H9 (cell line): ENCODE data around the gene PPP1R12A. TPM values are rescaled to one million over a fixed set of nuclear protein-coding genes. Genes with fewer than 3 reads are reported as not detected.

ENCODE experiments used
- DNase-seq: peaks from one replicate; pipeline ENCODE4 v3.0.0-alpha.2; 2017
- H2AFZ ChIP-seq: one replicate; pipeline ENCODE4 v1.6.1; 2013; ENCODE audit warnings: mild to moderate bottlenecking, low read length, control low read depth, moderate library complexity
- H2AK5ac ChIP-seq: 2 replicates; pipeline ENCODE4 v1.6.1; 2013; ENCODE audit warnings: low read length, control low read depth, mixed read lengths; ENCODE audit not compliant: insufficient read length
- H2BK120ac ChIP-seq: one replicate; pipeline ENCODE4 v1.6.1; 2013; ENCODE audit warnings: low read depth, mild to moderate bottlenecking, low read length, control low read depth, inconsistent platforms; ENCODE audit not compliant: poor library complexity, severe bottlenecking
- H2BK12ac ChIP-seq: 2 replicates; pipeline ENCODE4 v1.6.1; 2013; ENCODE audit warnings: low read length, control low read depth, mixed read lengths, low read depth; ENCODE audit not compliant: insufficient read length
- H2BK15ac ChIP-seq: 2 replicates; pipeline ENCODE4 v1.6.1; 2013; ENCODE audit warnings: low read depth, low read length, control low read depth
- H2BK20ac ChIP-seq: one replicate; pipeline ENCODE4 v1.6.1; 2013; ENCODE audit warnings: low read depth, mild to moderate bottlenecking, low read length, control low read depth, inconsistent platforms; ENCODE audit not compliant: poor library complexity, severe bottlenecking
- H2BK5ac ChIP-seq: 2 replicates; pipeline ENCODE4 v1.6.1; 2013; ENCODE audit warnings: low read length, control low read depth, mixed read lengths; ENCODE audit not compliant: insufficient read length
- H3K14ac ChIP-seq: 2 replicates; pipeline ENCODE4 v1.6.1; 2013; ENCODE audit warnings: low read length, control low read depth; ENCODE audit not compliant: insufficient read depth
- H3K18ac ChIP-seq: 2 replicates; pipeline ENCODE4 v1.6.1; 2013; ENCODE audit warnings: low read depth, mild to moderate bottlenecking, mixed read lengths, low read length, control low read depth; ENCODE audit not compliant: insufficient read length
- H3K23ac ChIP-seq: 2 replicates; pipeline ENCODE4 v1.6.1; 2013; ENCODE audit warnings: low read length, control low read depth, mixed read lengths, low read depth; ENCODE audit not compliant: insufficient read length
- H3K23me2 ChIP-seq: 2 replicates; pipeline ENCODE4 v1.6.1; 2013; ENCODE audit warnings: low read depth, mild to moderate bottlenecking, mixed read lengths, low read length, control low read depth; ENCODE audit not compliant: insufficient read length, poor library complexity, severe bottlenecking
- H3K27ac ChIP-seq: 2 replicates; pipeline ENCODE4 v1.5.1; 2013; ENCODE audit warnings: low read length, control low read depth, mixed read lengths, low read depth; ENCODE audit not compliant: insufficient read length
- H3K27me3 ChIP-seq: 2 replicates; pipeline ENCODE4 v1.6.1; 2013; ENCODE audit warnings: low read length, control low read depth, inconsistent platforms; ENCODE audit not compliant: insufficient read depth
- H3K4ac ChIP-seq: 2 replicates; pipeline ENCODE4 v1.6.1; 2013; ENCODE audit warnings: low read depth, mild to moderate bottlenecking, control low read depth, inconsistent platforms, low read length, moderate library complexity
- H3K4me1 ChIP-seq: 2 replicates; pipeline ENCODE4 v1.6.1; 2013; ENCODE audit warnings: low read length, control low read depth, inconsistent platforms; ENCODE audit not compliant: insufficient read depth
- H3K4me2 ChIP-seq: 2 replicates; pipeline ENCODE4 v1.6.1; 2013; ENCODE audit warnings: low read length, control low read depth, mixed read lengths; ENCODE audit not compliant: insufficient read length, insufficient read depth
- H3K56ac ChIP-seq: 2 replicates; pipeline ENCODE4 v1.6.1; 2013; ENCODE audit warnings: low read depth, mild to moderate bottlenecking, mixed read lengths, low read length, control low read depth; ENCODE audit not compliant: insufficient read length
- H3K79me1 ChIP-seq: 2 replicates; pipeline ENCODE4 v1.6.1; 2013; ENCODE audit warnings: low read depth, mild to moderate bottlenecking, moderate library complexity, low read length, control low read depth, inconsistent platforms; ENCODE audit not compliant: insufficient read depth, poor library complexity, severe bottlenecking
- H3K79me2 ChIP-seq: 2 replicates; pipeline ENCODE4 v1.6.1; 2013; ENCODE audit warnings: low read length, control low read depth, inconsistent platforms; ENCODE audit not compliant: insufficient read depth
- H3K9ac ChIP-seq: 2 replicates; pipeline ENCODE4 v1.6.1; 2013; ENCODE audit warnings: low read length, control low read depth, mixed read lengths; ENCODE audit not compliant: insufficient read length; ENCODE audit errors: extremely low read depth
- H3K9me3 ChIP-seq: one replicate; pipeline ENCODE4 v1.6.1; 2013; ENCODE audit warnings: low read depth, low read length, inconsistent platforms; ENCODE audit not compliant: control insufficient read depth
- H3T11ph ChIP-seq: one replicate; pipeline ENCODE4 v1.6.1; 2013; ENCODE audit warnings: mild to moderate bottlenecking, low read length, control low read depth, inconsistent platforms
- H4K20me1 ChIP-seq: one replicate; pipeline ENCODE4 v1.6.1; 2013; ENCODE audit not compliant: control insufficient read depth, insufficient read length, insufficient read depth
- H4K5ac ChIP-seq: 2 replicates; pipeline ENCODE4 v1.6.1; 2013; ENCODE audit warnings: low read depth, mild to moderate bottlenecking, mixed read lengths, low read length, control low read depth; ENCODE audit not compliant: insufficient read length
- H4K8ac ChIP-seq: replicated peaks from 2 replicates; pipeline ENCODE4 v1.6.1; 2013; ENCODE audit warnings: low read length, control low read depth, mixed read lengths, low read depth; ENCODE audit not compliant: insufficient read length
- H4K91ac ChIP-seq: 2 replicates; pipeline ENCODE4 v1.6.1; 2013; ENCODE audit warnings: low read depth, mild to moderate bottlenecking, moderate library complexity, mixed read lengths, low read length, control low read depth; ENCODE audit not compliant: insufficient read length
- H3K27ac Mint-ChIP-seq, 3 experiments: 2 replicates in 2 of 3; 3 replicates in 1 of 3; pipeline ENCODE4 v1.8.0; 2020 to 2021; ENCODE audit warnings: mixed read lengths in 3 of 3, mild to moderate bottlenecking in 1 of 3, moderate library complexity in 1 of 3
- H3K27me3 Mint-ChIP-seq: 2 replicates; pipeline ENCODE4 v1.8.0; 2021; ENCODE audit warnings: low read depth, mild to moderate bottlenecking, moderate library complexity, mixed read lengths
- H3K36me3 Mint-ChIP-seq, 3 experiments: 2 replicates in 2 of 3; 3 replicates in 1 of 3; pipeline ENCODE4 v1.8.0; 2020 to 2021; ENCODE audit warnings: low read depth in 3 of 3, mixed read lengths in 3 of 3; ENCODE audit not compliant: insufficient read depth in 1 of 3
- H3K4me1 Mint-ChIP-seq, 2 experiments: 2 replicates each; pipeline ENCODE4 v1.8.0; 2020; ENCODE audit warnings: mixed read lengths in 2 of 2
- H3K4me3 Mint-ChIP-seq, 2 experiments: 2 replicates in 1 of 2; 3 replicates in 1 of 2; pipeline ENCODE4 v1.8.0; 2020 to 2021; ENCODE audit warnings: mild to moderate bottlenecking in 2 of 2, mixed read lengths in 2 of 2, moderate library complexity in 1 of 2
- H3K9me3 Mint-ChIP-seq, 2 experiments: 2 replicates in 1 of 2; 3 replicates in 1 of 2; pipeline ENCODE4 v1.8.0; 2020; ENCODE audit warnings: mild to moderate bottlenecking in 2 of 2, mixed read lengths in 2 of 2, moderate library complexity in 1 of 2
- CTCF ChIP-seq: fragments of 200-600 bp; sonication (generic); conservative IDR thresholded peaks from 3 replicates; pipeline ENCODE4 v1.8.0; 2021; ENCODE audit warnings: antibody characterized with exemption, mild to moderate bottlenecking
- WGBS: extraction: QIAGEN DNeasy Blood & Tissue Kit; methylation state at CpG from one replicate; pipeline ENCODE4 v1.1.7; 2013; ENCODE audit warnings: missing lambda C conversion rate, low lambda C conversion rate, mixed read lengths; ENCODE audit not compliant: insufficient read length; ENCODE audit errors: extremely low coverage; 5-methylcytosine and 5-hydroxymethylcytosine counted together
- total RNA-seq: library from RNA; stranded (reverse); gene quantifications from 2 replicates; pipeline ENCODE4 v1.2.1, GENCODE V29; 2021

The PPP1R12A gene
- total RNA-seq, 1 experiment from 2014 or later: 93.5 TPM

GRCh38 chr12:79954037-79954610 lies 19.2 kb upstream of the PPP1R12A start:
- DNase-seq: no peak
- no CpG with 5 or more reads among the region's 2 CpGs for WGBS
- H3K4me1 ChIP-seq: no peaks in the 10 kb centered on the region
- no peaks in the 10 kb centered on the region for H3K23me2 ChIP-seq
- H4K91ac ChIP-seq: no peak overlapping the region
- H4K8ac ChIP-seq: no peak overlapping the region
- no peak overlapping the region for H3K14ac ChIP-seq
- no peak overlapping the region for H3K4me3 Mint-ChIP-seq
- H3K9me3 ChIP-seq: no peaks in the 10 kb centered on the region
- no peak overlapping the region for H3K23ac ChIP-seq
- no peak overlapping the region for H3K27ac Mint-ChIP-seq
- H3K4me2 ChIP-seq: no peak overlapping the region
- no peak overlapping the region for H3K27ac ChIP-seq
- H2AK5ac ChIP-seq: no peak overlapping the region
- H3K79me2 ChIP-seq: no peaks in the 10 kb centered on the region
- no peaks in the 10 kb centered on the region for H3K79me1 ChIP-seq
- no peak overlapping the region for H3K56ac ChIP-seq
- H3K4ac ChIP-seq: no peak overlapping the region
- no peaks in the 10 kb centered on the region for H3K27me3 ChIP-seq
- H3K9ac ChIP-seq: no peak overlapping the region
- no peak overlapping the region for H2BK120ac ChIP-seq
- no peak overlapping the region for H3K18ac ChIP-seq
- no peak overlapping the region for H2BK12ac ChIP-seq
- no peak overlapping the region for H2AFZ ChIP-seq
- H4K20me1 ChIP-seq: no peaks in the 10 kb centered on the region
- H3K27me3 Mint-ChIP-seq: no peaks in the 10 kb centered on the region
- no peak overlapping the region for H4K5ac ChIP-seq
- no peak overlapping the region for H2BK5ac ChIP-seq
- H3K36me3 Mint-ChIP-seq: peaks cover 0 to 7% (median 0%) of the 10 kb centered on the region in 3 experiments; a peak in 2 of 7 replicates
- no peak for TF ChIP-seq CTCF
- H2BK15ac ChIP-seq: no peak overlapping the region
- H3K4me1 Mint-ChIP-seq: 0 out of 4 replicates have a peak, but pooled peaks cover 0 to 5% of the 10 kb centered on the region in 2 experiments
- no peak overlapping the region for H2BK20ac ChIP-seq
- no peak overlapping the region for H3T11ph ChIP-seq
- H3K9me3 Mint-ChIP-seq: peaks cover 5 to 10% of the 10 kb centered on the region in 2 experiments; a peak in 3 of 5 replicates
